Stimulated activated CD8-positive, alpha-beta memory T cell treated with anti-CD3 and anti-CD28 coated beads, Interleukin-2, amount 100 ng/mL, for 48 hours (primary cell): Measurements from ENCODE around the gene RBM38.

Source experiments
- DNase-seq, 2 donors: peaks; one replicate each; pipeline ENCODE4 v3.0.0-alpha.2; 2020; ENCODE audit warnings: low read depth in 2 of 2

RBM38 gene

GRCh38 chr20:57435498-57436222 is 44.5 kb downstream of the RBM38 start:
- no peak for DNase-seq

DNA sequence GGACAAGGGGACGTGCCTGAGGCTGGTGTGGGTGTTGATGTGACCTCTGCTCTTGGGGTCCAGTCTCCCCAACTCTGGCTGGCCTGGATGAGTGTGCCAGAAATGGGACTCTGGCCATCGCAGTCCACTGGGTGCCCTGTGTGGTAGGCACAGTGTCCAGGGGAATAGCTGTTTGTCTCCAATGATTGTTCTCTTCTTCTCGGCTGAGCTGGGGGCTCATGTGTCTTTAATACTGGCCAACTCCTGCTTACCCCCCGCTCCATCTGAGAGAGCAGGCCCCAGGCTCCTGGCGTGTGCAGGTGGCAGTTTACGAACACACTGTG is 45.0 kb downstream of the RBM38 start:
- DNase-seq, result no peak

DNA sequence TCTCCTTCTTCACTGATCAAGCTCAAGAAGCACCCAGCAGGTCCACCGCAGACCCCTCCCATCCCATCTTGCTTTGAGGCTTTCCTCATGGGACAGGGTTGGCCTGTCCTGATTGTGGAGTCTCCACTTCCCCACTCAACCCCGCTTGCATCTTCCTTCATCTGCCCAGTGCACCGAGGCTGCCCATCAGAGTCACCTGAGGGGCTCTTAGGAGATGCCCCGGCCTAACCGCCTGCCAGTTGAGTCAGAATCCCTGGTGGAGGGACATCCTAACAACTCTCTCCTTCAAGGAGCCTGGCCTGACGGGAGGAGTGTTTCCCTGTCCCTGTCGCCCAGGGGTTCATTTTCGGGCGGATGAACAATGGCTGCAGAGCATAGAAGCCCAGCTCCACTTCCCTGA is 46.1 kb downstream of the RBM38 start:
- DNase-seq, result no peak

DNA sequence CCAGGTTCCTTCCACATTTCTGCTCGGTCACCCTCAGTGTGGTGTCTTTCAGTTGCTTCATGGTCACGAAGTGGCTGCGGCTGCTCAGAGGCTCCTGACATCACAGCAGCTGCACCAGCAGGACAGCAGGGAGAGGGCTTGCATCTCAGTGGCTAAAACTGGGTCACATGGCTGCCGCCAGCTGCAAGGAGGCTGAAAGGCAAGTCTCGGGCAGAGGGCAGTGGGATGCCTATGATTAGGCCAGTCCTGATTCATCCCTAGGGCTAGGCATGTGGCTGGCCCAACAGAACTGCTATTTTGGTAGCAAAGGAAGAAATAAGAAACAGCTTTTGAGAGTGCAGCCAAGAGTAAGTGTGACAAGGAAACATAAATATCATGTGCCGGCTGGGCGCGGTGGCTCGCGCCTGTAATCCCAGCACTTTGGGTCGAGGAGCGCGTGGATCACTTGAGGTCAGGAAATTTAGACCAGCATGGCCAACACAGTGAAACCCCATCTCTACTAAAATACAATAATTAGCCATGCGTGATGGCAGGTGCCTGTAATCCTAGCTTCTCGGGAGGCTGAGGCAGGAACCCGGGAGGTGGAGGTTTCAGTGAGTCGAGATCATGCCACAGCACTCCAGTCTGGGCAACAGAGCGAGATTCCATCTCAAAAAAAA is 46.6 kb downstream of the RBM38 start:
- DNase-seq, result no peak

DNA sequence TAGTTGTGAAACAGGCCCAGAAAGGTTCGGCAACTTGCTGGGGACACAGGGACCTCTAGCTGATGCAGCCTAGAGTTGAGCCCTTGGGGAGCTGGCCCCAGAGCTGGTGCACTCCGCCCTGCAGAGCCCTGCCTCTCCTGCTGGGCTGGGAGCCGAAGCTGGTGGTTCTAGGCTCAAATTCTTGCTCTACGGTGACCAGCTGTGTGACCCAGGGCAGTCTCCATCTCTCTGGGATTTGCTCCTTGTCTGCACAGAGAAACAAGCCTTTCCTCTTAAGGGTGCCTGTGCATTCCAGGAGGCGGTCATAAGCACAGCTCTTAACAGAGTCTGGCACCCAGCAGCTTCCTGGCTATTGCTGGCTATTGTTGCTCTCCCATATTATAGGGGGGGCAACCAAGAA is 47.4 kb downstream of the RBM38 start:
- no peak for DNase-seq

DNA sequence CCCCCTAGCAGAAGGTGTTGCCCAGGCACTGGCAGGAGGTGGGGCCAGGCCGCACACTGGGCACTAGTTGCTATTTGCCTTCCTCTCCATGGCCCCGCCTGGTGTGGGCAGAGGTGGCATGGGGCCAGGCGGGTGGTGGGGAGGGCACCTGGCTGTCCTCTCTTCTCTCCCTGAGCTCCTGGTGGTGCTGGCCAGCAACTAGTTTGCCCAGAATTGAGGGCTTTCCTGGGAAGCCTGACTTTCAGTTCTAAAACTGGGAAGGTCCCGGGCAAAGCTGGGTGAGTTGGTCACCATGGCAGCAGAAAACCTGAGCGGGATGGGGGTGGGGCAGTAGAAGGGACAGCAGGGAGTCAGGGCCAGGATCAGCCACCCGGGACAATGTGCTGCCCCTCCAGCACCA is 48.2 kb downstream of the RBM38 start:
- DNase-seq, result no peak

GRCh38 chr20:57439993-57440392 is 48.8 kb downstream of the RBM38 start:
- DNase-seq, result no peak

- no peak for DNase-seq
Measured at GRCh38 chr20:57440678-57441509, 49.7 kb downstream of the RBM38 start.

- DNase-seq, result no peak
Measured at GRCh38 chr20:57441510-57442154, 50.4 kb downstream of the RBM38 start.

- no peak for DNase-seq
Measured at GRCh38 chr20:57442158-57442887, 51.1 kb downstream of the RBM38 start.

GRCh38 chr20:57442888-57443239 is 51.7 kb downstream of the RBM38 start:
- DNase-seq, result no peak

GRCh38 chr20:57443349-57444265 is 52.4 kb downstream of the RBM38 start:
- DNase-seq, result no peak

GRCh38 chr20:57444394-57445048 is 53.3 kb downstream of the RBM38 start:
- no peak for DNase-seq

- no peak for DNase-seq
Measured at GRCh38 chr20:57445298-57445697, 54.1 kb downstream of the RBM38 start.

GRCh38 chr20:57445774-57446173 is 54.6 kb downstream of the RBM38 start:
- no peak for DNase-seq

- no peak for DNase-seq
Measured at GRCh38 chr20:57448764-57449354, 57.7 kb downstream of the RBM38 start.

DNA sequence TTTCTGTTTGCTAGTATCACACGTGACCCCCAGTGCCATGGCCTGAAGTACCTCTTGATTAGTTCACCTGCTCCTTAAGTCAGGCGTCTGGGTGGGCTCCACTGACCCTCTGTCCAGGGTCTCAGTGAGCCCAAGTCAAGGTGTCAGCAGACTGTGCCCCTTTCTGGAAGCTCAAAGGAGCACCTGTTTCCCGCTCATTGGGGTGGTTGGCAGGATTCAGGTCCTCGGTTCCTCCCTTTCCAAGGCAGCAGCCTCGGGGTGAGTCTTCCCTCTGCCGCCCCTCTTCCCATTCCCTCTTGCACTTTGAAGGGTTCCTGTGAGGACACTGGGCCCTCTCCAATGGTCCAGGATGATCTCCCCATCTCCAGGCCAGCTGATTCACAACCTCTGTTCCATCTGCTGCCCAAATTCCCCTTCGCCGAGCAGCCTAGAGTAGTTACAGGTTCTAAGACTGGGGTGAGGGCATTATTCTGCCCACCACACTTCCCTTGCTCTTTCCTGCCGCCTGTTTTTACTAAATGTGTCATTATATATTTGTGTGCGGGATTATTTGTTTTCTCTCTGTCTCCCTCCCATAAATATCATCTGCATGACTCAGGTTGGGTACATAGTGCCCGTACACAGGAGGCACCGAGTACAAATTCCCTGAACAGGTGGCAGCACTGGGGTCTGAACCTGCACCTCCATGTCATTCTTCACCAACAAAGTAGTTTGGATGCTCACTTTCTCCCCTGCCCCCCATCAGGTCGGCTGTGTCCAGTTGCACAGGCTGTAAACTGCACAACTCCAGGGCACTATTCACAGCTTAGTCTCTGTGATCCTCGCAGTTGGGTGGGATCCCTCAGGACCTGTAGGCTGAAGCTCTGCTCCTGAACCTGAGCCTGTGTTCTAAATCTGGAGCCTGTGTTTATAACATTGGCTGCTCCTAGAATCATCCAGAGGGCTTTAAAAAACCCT is 58.5 kb downstream of the RBM38 start:
- DNase-seq, result no peak

- DNase-seq, result no peak
Measured at GRCh38 chr20:57450419-57450818, 59.2 kb downstream of the RBM38 start.

- no peak for DNase-seq
Measured at GRCh38 chr20:57450931-57451330, 59.7 kb downstream of the RBM38 start.
